GM18868 (cell line): Measurements from ENCODE around the gene ZFHX3.

Source experiments
- ATAC-seq: cut with Tn5 transposase; IDR thresholded peaks from one replicate; pipeline ENCODE4 v1.9.1; 2021; ENCODE audit warnings: mild to moderate bottlenecking, moderate library complexity; ENCODE audit not compliant: unreplicated experiment

Gene ZFHX3

GRCh38 chr16:73068541-73069401 is 20.8 kb upstream of the ZFHX3 start:
- no peak for ATAC-seq

DNA sequence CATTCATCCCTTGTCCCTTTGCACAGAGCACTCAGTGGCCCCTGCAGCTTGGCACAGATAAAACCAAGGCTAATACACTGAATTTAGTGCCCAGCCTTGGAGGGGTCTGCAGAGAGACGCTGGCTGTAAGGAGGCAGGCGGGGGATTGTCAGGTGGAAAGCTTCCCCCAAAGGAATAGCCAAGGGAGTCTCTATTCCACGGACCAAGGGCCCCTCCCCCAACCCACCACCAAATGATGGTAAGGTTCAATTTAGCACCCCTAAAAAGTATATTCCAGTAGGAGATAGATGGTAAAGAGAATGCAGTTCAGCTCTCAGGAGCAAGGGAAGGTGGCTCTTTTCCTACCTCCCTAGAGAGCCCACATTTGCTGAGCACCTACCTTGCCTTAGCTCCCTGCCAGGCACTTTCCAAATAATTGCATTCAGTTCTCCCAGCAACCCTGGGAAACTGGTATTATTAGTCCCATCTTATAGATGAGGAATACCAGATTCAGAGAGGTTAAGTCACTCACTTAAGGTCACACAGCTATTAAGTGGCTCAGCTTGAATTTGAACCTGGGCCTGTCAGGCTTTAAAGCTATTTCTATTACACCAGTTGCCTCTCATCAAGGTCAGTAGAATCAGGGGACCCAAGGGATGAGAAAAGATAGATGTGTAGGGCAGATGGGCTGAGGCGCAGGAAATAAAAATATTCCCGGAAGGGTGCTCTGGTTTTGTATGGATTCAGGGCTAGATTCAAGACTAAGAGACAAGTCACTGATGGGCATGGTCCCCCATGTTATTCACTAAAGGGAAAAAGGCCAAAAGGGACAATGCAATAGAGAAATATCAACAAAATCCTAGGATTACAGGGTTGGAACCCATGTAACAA is 20.0 kb upstream of the ZFHX3 start:
- no peak for ATAC-seq

DNA sequence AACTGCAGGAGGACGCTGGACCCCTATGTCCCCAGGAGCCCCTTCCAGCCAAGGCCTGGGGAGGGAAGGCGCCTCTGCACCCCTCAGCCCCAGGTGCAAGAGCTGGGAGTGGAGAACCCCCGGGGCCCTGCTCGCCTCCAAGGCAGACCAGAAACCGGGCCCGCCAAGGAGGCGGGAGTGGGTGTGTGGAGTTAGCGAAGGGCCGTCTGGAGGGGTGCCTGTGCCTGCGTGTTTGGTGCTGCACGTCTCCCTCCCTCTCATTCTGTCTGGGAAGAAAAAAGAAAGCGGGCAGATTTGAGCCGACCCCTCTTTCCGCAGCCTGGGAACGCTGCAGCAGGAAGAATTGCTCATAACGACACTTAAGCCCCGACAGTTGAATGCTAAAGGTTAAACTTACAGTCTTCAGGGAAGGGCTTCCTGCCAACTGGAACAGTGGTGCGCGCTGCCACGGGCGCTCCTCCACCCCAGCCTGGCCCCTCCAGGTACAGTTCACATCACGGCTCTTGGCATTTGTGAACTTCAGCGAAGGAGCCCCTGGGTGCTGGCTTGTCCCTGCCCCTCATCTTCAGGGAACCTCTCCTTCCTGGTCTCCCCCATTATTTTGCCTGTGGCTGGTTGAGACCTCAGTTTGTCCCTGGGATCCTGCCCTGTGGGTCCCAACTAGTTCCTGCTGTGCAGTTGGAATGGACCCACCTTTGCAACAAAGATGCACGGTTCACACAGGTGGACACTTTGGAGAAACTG is 19.2 kb upstream of the ZFHX3 start:
- no peak for ATAC-seq

GRCh38 chr16:73066331-73066926 is 18.5 kb upstream of the ZFHX3 start:
- no peak for ATAC-seq

GRCh38 chr16:73065632-73066330 is 17.9 kb upstream of the ZFHX3 start:
- ATAC-seq = no peak

DNA sequence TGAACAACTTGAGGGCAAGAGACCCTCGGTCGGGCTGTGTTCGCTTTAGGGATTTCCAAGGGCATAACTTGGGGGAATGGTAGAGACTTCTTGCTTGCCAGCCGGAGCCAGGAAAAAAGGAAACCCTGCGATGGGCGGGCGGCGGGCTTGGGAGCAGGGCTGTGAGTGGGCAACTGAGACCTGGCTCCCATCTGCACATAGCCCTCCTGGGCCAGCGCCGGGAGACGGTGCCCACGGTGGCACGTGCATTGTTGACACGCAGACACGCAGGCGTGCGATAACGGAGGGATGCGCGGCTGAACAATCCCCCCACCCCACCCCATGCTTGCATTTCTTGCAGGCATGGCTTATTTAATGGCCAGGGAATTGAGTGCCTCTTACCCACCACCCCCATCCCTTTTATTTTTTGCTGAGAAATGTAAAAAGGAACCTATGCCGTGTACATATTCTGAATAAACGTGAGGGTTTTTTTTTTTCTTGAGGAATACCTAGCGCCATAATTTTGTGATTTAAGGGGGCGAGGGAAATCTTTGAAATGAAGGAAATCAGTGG is 17.1 kb upstream of the ZFHX3 start:
- no peak for ATAC-seq

- ATAC-seq = no peak
Observed at GRCh38 chr16:73064212-73064993, 16.5 kb upstream of the ZFHX3 start.

GRCh38 chr16:73063854-73064211 is 15.9 kb upstream of the ZFHX3 start:
- no peak for ATAC-seq

DNA sequence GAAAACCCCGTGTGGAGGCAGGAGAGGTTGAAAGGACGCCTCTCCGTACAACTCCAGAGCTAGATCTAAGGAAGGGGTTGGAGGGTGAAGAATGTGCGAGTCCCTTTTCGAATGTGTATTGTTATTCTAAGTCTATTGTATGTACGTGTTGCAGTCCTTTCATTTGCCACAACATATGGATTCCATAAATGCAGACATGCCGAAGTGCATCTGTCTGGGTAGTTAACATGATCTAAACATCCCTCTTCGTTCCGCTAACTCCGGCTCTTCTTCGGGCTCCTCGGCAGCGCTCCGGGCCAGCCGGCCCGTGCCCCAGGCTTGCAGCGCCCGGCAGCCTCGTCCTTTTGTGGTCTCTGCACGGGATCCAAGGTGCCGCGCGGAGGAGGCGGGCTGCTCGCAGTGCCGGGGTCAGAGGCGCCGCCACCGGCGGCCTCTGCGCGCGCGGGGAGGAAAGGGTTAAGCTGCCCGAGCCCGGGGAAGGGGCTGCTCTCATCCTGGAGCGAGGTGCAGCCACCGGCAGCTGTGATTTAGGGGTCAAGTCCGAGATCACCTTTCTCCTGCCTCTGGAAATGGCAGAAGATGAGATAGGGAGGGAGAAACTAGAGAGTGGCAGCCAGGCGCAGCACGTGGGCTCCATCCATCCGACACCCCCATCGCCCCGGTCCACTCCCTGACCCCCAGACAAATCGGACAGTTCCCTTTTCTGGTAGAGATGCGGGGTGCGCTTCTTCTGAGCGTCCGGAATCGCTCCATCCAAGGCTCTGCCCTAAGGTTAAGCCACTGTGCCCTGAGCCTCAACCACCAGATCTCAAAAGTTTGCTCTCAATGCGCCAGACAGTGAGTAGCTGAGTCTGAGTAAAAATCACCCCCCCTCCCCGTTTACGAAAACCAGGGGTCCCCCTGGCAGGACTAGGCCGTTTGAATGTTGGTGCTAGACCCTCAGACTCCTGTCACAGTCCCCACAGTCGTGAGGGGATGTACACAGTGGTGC is 15.1 kb upstream of the ZFHX3 start:
- ATAC-seq = no peak

DNA sequence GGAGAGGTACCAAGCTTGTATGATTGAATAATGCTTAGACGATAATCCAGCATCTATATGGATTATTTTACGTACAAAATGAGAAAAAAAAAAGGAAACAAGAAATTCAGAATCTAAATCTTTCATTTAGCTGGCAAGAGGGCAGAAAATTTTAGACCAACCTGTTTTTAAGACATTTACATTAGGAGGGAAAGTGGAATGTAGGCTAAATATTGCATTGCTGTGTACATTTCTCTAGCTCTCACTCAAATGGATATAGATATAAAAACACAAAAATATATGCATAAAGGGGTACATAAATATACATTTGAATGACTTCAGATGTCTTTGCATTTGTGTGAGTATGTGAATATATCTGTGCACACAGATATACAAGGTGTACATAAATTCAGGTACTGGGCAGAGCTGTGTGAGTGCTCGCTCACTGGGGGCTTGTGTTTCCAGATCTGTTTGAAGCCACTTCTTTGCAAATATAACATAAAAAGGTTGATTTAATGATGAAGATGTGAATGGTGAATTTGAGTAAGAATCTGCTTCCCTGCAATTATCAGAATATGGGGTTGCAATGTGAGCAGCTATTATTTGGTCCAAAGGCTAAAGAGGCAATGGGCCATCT is 14.2 kb upstream of the ZFHX3 start:
- ATAC-seq = no peak

GRCh38 chr16:73060892-73061490 is 13.1 kb upstream of the ZFHX3 start:
- ATAC-seq = no peak

- no peak for ATAC-seq
Observed at GRCh38 chr16:73059779-73060615, 12.1 kb upstream of the ZFHX3 start.

- ATAC-seq = peak; percentile 28
Observed at GRCh38 chr16:73058616-73059409, 10.9 kb upstream of the ZFHX3 start.

- ATAC-seq = peak; percentile 67
Observed at GRCh38 chr16:73058221-73058615, 10.3 kb upstream of the ZFHX3 start.
